NCI-H446 treated with DMSO at 0.1 percent for 48 hours (cell line): Measurements from ENCODE around the gene ANXA2R.
A peak's percentile ranks its signal among the peaks of the same experiment; 100 is the strongest.
"Not testable (repeated sequence)": the region's sequence is repeated elsewhere in the genome, so short reads cannot be mapped to it uniquely, and the experiment has no call there.

ENCODE experiments used
- DNase-seq: peaks from one replicate; lab custom pipeline; 2025; lab: John Stamatoyannopoulos, UW

The ANXA2R gene

GRCh38 chr5:43060020-43060419, 19.9 kb upstream of the ANXA2R start:
- not testable (repeated sequence) for DNase-seq

GRCh38 chr5:43055098-43055497, 15.0 kb upstream of the ANXA2R start:
- not testable (repeated sequence) for DNase-seq

- DNase-seq: no peak
Measured at GRCh38 chr5:43051684-43052083, 11.6 kb upstream of the ANXA2R start.

GRCh38 chr5:43050384-43050783, 10.3 kb upstream of the ANXA2R start:
- no peak for DNase-seq

- DNase-seq: no peak
Measured at GRCh38 chr5:43049236-43049635, 9.1 kb upstream of the ANXA2R start.

- no peak for DNase-seq
Measured at GRCh38 chr5:43046474-43046873, 6.4 kb upstream of the ANXA2R start.

- DNase-seq: no peak
Measured at GRCh38 chr5:43045236-43045635, 5.1 kb upstream of the ANXA2R start.

GRCh38 chr5:43044181-43044914, 4.2 kb upstream of the ANXA2R start:
- no peak for DNase-seq

- no peak for DNase-seq
Measured at GRCh38 chr5:43043400-43043756, 3.3 kb upstream of the ANXA2R start.

- DNase-seq: peak; percentile 73
Measured at GRCh38 chr5:43042626-43043399, 2.7 kb upstream of the ANXA2R start.

GRCh38 chr5:43042176-43042625, 2.1 kb upstream of the ANXA2R start:
- DNase-seq: peak; percentile 73

GRCh38 chr5:43041669-43042175, 1.6 kb upstream of the ANXA2R start:
- peak; percentile 58 for DNase-seq

- DNase-seq: peak; percentile 58
Measured at GRCh38 chr5:43041110-43041668, 1.1 kb upstream of the ANXA2R start.

- DNase-seq: peak; percentile 73
Measured at GRCh38 chr5:43039471-43040286, 440 bp downstream of the ANXA2R start.

- DNase-seq: no peak
Measured at GRCh38 chr5:43039152-43039470, 1.0 kb downstream of the ANXA2R start.

- no peak for DNase-seq
Measured at GRCh38 chr5:43038496-43038989, 1.6 kb downstream of the ANXA2R start.

GRCh38 chr5:43037636-43038495, 2.3 kb downstream of the ANXA2R start:
- no peak for DNase-seq

GRCh38 chr5:43036856-43037635, 3.1 kb downstream of the ANXA2R start:
- no peak for DNase-seq

GRCh38 chr5:43036409-43036808, 3.7 kb downstream of the ANXA2R start:
- DNase-seq: no peak

- DNase-seq: no peak
Measured at GRCh38 chr5:43034591-43034968, 5.5 kb downstream of the ANXA2R start.
